GM12873 (cell line): ENCODE results near the gene RRBP1.

Experiments
- CTCF ChIP-seq: IDR thresholded peaks from 2 replicates; pipeline ENCODE4 v1.5.1; 2012; ENCODE audit warnings: low read depth, mild to moderate bottlenecking, moderate library complexity, low read length, control low read depth; ENCODE audit not compliant: insufficient read depth; ENCODE audit errors: missing control alignments

RRBP1 gene

GRCh38 chr20:17674722-17675518 lies 7.1 kb downstream of the RRBP1 start:
- TF ChIP-seq CTCF, result no peak

GRCh38 chr20:17673084-17673483 lies 9.0 kb downstream of the RRBP1 start:
- TF ChIP-seq CTCF, result no peak

GRCh38 chr20:17671565-17671964 lies 10.5 kb downstream of the RRBP1 start:
- no peak for TF ChIP-seq CTCF

GRCh38 chr20:17671011-17671410 lies 11.0 kb downstream of the RRBP1 start:
- TF ChIP-seq CTCF, result no peak

- no peak for TF ChIP-seq CTCF
Observed at GRCh38 chr20:17669306-17669931, 12.6 kb downstream of the RRBP1 start.

- no peak for TF ChIP-seq CTCF
Observed at GRCh38 chr20:17668432-17668831, 13.6 kb downstream of the RRBP1 start.

GRCh38 chr20:17667445-17667844 lies 14.6 kb downstream of the RRBP1 start:
- no peak for TF ChIP-seq CTCF
